Transverse colon (tissue), 4 donors: ENCODE data around the gene RASGEF1C.

Experiments used
- POLR2A ChIP-seq: fragments of 450-650 bp; IDR thresholded peaks from one replicate; pipeline ENCODE4 v1.6.1; 2016; ENCODE audit warnings: antibody characterized with exemption, mild to moderate bottlenecking, moderate library complexity
- POLR2AphosphoS5 ChIP-seq, 3 donors: sonication (generic); formaldehyde crosslinking; IDR thresholded peaks; one replicate each; pipeline ENCODE4 v1.6.1; 2016; ENCODE audit warnings: antibody characterized with exemption in 3 of 3
- TF ChIP-seq, protein P1 (sequence below), 5 experiments: fragments of 200-600 bp in 3 of 5; fragments of 450-650 bp in 2 of 5; sonication (generic) in 3 of 5; IDR thresholded peaks; 1 replicate in 2 of 5; 2 replicates in 3 of 5; pipeline ENCODE4 v1.5.1; 2016 to 2017; ENCODE audit warnings: antibody characterized with exemption in 5 of 5, inconsistent platforms in 3 of 5, mild to moderate bottlenecking in 2 of 5, moderate library complexity in 1 of 5

- TF ChIP-seq, protein P1, sequence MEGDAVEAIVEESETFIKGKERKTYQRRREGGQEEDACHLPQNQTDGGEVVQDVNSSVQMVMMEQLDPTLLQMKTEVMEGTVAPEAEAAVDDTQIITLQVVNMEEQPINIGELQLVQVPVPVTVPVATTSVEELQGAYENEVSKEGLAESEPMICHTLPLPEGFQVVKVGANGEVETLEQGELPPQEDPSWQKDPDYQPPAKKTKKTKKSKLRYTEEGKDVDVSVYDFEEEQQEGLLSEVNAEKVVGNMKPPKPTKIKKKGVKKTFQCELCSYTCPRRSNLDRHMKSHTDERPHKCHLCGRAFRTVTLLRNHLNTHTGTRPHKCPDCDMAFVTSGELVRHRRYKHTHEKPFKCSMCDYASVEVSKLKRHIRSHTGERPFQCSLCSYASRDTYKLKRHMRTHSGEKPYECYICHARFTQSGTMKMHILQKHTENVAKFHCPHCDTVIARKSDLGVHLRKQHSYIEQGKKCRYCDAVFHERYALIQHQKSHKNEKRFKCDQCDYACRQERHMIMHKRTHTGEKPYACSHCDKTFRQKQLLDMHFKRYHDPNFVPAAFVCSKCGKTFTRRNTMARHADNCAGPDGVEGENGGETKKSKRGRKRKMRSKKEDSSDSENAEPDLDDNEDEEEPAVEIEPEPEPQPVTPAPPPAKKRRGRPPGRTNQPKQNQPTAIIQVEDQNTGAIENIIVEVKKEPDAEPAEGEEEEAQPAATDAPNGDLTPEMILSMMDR (IDR thresholded peaks at IDR 0.05): no peak
- no peak for TF ChIP-seq POLR2A
- no peak for TF ChIP-seq POLR2AphosphoS5 (IDR thresholded peaks at IDR 0.05)
Observed at GRCh38 chr5:180156141-180156540, 52.9 kb downstream of the RASGEF1C start.
